Activated CD4-positive, alpha-beta T cell treated with anti-CD3 and anti-CD28 coated beads, Interleukin-2, amount 50 U/mL, for 16 hours (primary cell): Measurements from ENCODE around the gene FBXL5.
A peak's percentile ranks its signal among the peaks of the same experiment; 100 is the strongest.

Experiments
- DNase-seq: peaks from one replicate; pipeline ENCODE4 v3.0.0-alpha.2; 2020

Gene FBXL5

DNA sequence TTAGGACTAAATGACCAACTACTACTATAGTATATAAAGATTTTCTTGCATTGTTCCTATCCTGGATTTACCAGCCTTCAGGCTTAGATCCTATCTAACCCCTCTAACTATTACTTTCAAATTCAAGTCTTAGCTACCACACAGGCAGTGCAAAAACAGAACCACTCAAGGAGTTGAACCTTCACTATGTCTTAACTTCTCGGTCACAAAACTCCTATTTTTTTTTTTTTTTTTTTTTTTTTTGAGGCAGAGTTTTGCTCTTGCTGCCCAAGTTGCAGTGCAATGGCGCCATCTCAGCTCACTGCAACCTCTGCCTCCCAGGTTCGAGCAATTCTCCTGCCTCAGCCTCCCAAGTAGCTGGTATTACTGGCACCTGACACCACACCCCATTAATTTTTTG lies 20.2 kb upstream of the FBXL5 start:
- no peak for DNase-seq

DNA sequence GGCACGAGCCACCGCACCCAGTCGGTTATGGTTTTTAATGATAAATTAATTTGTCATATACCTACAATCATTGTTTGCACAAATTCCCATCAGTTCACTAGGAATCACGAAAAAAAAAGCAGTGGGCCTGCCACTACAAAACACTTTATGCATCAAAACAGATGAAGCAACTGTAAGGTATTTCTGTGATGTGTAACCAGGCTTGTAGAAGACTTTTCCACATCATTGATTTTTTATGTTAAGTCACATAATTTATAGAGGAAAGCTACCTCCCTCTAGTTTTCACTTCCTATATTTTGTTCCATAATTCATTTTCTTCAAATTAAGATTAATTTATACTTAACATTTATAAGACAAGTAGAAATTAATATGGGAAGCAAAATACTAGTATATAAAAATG lies 19.8 kb upstream of the FBXL5 start:
- DNase-seq: no peak

- DNase-seq: no peak
Observed at GRCh38 chr4:15674046-15674445, 18.9 kb upstream of the FBXL5 start.

GRCh38 chr4:15673337-15673736 lies 18.2 kb upstream of the FBXL5 start:
- DNase-seq: no peak

DNA sequence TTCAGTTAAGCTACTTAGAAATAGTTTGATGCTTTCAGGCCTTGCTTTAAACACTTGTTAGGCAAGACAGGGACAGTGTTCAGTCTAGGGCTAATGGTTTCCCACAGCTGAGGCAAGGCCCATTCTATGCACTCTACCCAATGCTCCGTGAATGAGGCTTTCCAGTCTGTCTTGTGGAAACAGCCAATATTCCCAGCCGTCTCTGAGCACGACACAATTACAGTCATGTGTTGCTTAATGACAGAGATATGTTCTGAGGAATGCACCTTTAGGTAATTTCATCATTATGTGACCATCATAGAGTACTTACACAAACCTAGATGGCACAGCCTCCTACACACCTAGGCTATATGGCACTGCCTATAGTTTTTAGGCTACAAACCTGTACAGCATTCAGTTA lies 16.9 kb upstream of the FBXL5 start:
- no peak for DNase-seq

DNA sequence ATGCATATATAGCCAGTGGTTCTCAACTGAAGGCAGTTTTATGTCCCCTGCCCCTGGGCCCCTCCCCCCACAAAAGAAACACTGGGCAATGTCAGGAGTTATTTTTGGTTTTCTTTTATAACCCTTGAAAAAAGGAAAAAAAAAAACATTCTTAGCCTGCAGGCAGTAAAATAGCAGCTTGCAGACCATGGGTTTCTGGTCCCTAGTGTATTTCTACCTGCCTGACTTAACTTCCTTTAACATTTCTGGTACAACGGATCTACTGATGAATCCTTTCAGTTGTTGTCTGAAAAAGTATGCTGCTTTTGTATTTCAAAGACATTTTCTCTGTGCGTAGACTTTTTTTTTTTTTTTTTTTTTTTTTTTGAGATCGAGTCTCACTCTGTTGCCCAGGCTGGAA lies 15.4 kb upstream of the FBXL5 start:
- no peak for DNase-seq

DNA sequence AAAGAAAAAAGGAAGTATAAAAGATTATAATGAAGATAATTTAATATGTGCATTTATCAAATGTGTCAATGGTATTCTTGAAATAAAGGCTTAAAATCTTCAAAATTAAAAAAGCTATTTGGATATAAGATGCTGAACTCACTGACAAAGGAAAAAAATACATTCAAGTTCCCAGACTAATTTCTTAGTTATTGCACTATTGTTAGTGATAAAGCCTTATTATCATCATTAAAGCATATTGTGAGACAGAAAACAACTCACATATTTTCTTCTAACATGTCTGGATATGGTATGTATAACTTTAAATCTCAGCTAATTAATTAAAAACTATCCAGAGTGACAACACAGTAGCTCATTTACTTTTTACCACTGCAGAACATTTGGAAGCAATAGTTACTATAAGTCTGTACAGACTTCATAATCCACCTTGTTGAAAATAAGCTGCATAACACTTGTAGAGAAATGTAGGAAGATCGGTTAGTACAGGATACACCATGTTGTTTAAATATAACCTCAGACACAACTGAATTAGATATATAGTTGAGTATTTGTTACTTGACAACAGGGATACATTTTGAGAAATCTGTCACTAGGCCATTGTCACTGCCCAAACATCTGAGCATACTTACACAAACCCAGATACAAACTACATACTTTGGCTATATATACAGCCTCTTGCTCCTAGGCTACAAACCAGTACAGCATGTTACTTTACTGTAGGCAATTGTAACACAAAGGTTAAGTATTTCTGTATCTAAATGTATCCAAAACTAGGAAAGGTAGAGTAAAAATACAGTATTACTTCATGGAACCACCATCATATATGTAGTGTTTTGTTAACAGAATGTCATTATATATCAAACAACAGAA lies 13.6 kb upstream of the FBXL5 start:
- no peak for DNase-seq

- DNase-seq: no peak
Observed at GRCh38 chr4:15667006-15667405, 11.8 kb upstream of the FBXL5 start.

DNA sequence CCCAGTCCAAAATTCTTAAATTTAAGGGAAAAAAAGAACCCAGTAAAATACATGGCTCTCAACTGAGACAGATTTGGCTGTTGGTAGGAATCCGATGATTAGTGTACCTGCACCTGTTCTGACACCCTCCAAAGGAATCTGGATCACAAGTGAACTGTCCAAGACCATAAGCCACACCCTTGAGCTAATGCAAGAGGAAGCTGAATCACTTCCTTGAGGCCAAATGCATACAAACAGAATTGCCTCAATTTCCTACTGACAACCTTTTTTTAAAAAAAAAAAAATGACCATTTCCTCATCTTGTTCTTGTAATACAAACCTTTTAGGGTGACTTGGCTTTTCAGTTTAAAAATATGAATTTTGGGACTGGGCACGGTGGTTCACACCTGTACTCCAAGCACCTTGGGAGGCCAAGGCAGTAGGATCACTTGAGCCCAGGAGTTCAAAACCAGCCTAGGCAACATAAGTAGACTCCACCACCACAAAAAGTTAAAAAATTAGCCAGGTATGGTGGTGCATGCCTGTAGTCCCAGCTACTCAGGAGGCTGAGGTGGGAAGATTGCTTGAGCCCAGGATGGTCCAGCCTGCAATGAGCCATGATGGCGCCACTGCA lies 10.7 kb upstream of the FBXL5 start:
- peak; percentile 22 for DNase-seq

DNA sequence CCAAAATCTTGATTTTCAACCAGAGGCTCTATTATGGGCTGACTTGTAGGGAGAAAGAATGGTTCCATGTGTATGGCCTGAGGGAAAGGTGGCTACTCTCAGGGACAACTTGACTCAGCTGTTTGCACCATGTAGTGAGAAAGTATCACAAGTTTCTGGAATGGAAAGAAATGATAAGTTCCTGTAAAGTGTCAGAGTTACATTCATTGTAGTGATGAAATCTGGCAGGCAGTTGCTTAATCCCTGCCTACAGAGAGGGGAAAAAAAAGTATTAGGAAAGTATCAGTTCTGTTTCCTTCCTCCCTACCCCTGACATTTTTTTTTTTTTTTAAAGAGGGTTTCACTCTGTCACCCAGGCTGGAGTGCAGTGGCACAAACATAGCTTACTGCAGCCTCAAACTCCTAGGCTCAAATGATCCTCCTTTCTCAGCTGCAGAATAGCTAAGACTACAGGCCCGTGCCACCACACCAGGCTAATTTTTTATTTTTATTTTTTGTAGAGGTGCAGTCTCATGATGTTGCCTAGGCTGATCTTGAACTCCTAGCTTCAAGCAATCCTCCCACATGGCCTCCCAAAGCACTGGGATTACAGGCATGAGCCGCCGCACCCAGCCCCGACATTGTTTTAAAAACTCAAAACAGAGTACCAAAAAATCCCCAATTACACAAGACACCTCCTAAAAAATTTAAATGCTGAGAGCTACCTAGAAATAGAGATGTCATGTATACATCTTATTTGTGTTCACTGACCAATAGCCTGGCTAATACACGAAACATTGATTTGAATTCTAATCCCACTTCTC lies 4.8 kb upstream of the FBXL5 start:
- DNase-seq: peak; percentile 50

GRCh38 chr4:15658781-15659180 lies 3.6 kb upstream of the FBXL5 start:
- no peak for DNase-seq

GRCh38 chr4:15658136-15658770 lies 3.1 kb upstream of the FBXL5 start:
- DNase-seq: no peak

- DNase-seq: no peak
Observed at GRCh38 chr4:15657366-15657765, 2.2 kb upstream of the FBXL5 start.

- DNase-seq: no peak
Observed at GRCh38 chr4:15656038-15656470, 897 bp upstream of the FBXL5 start.

GRCh38 chr4:15654593-15655222 lies 449 bp downstream of the FBXL5 start:
- peak; percentile 37 for DNase-seq

DNA sequence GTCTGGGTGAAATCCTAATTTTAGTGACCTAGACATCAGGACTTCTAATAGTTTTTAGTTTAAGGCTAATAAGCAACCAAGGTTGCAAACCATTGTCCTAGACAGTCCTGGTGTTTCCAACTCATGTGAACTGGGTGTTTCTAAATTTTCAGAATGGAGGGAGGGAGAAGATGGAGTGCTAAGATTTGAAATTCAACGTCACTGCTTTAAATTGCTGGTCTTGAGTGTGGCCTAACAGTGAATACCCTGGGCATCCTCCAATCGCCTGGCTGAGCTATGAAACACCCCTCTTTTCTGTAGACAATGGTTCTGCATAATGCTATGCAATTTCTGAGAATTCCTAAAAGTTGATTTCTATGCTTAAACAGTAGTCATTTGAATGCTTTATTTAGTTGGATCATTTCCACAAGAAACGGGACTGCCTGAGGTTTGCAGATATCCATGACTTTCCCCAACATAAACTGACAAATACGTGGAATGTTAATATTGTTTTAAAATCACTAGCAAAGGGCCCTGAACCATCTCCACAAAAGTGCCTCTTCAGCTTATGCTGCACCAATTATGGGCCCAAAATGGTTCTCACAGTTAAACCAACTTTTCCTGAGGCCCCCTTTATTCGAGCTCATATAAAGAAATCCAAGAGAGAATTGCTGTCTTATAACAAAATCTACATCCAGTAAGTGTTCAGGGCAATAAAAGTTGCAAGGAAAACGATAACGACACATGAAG lies 1.1 kb downstream of the FBXL5 start:
- DNase-seq: peak; percentile 61

GRCh38 chr4:15653420-15653819 lies 1.7 kb downstream of the FBXL5 start:
- no peak for DNase-seq

GRCh38 chr4:15652841-15653240 lies 2.3 kb downstream of the FBXL5 start:
- DNase-seq: no peak

- DNase-seq: no peak
Observed at GRCh38 chr4:15652191-15652590, 3.0 kb downstream of the FBXL5 start.

DNA sequence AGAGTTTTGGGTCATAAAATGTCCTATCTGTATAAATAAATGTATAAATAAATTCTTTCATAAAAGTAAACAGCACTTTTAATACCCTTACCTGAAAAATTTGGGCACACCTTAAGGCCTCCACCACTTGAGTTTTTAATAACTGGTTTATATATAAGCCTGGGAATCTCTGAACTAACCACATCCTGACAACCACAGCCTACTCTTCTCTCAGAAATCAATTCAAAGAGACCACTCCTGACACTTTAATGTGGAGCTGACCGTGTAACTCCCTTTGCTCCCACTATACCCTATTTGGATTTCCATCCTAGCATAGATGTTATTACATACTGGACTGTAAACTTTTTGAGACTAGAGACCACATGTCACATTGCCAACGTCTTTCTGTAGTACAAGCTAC lies 3.5 kb downstream of the FBXL5 start:
- no peak for DNase-seq

DNA sequence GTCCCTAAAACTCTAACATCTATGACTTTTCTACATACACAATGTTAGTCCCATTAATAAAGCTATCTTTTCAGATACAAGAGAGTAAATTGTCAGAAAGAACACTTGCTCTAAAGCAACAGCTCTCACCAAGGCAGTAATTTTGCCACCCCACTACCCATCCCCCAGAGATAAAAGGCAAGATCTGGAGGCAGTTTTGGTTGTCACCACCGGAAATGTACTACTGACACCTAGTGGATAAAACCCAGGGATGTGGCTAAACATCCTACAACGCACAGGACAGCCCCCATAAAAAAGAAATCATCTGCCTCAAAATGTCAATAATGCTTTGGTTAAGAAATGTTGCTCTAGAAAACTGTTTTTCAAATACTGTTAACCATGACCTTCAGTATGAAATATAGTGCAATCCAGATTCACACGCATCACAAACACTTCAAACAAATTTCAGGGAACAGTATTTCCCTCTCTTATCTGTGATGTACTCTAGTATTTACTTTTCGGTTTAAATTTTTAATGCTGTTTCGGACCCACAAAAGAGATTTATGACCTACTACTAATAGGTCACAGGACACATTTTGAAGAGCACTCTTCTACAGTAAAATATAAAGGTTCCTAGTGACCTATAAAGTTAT lies 5.1 kb downstream of the FBXL5 start:
- peak; percentile 81 for DNase-seq

DNA sequence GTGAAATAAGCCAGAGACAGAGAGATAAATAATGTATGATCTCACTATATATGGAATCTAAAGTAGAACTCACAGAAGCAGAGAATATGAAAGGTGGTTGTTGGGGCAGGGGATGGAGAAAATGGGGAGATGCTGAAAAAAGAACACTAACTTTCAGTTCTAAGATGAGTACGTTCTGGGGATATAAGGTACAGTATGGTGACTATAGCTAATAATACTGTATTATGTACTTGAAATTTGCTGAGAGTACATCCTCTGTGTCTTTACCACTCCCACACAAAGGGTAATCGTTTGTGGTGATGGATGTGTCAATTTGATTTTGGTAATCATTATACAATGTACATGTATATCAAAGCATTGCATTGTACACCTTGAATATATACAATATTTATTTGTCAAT lies 6.6 kb downstream of the FBXL5 start:
- DNase-seq: no peak
